ENCODE measurements around the gene RAP1A.
"Not testable (repeated sequence)": the region's sequence is repeated elsewhere in the genome, so short reads cannot be mapped to it uniquely, and the experiment has no call there.

The RAP1A gene

GRCh38 chr1:111631502-111631901 lies 11.9 kb downstream of the RAP1A start:
- DNase-seq (no peak), ATAC-seq (no peak)
- no peaks in the 10 kb centered on the region for H3K9me3 Mint-ChIP-seq
- H3K27me3 Mint-ChIP-seq = no peaks in the 10 kb centered on the region
- H3K4me1 Mint-ChIP-seq = peaks cover 77% of the 10 kb centered on the region
- peak overlapping the region in 1 of 2 donors; percentile 40 for H3K27ac Mint-ChIP-seq
- H3K4me3 Mint-ChIP-seq = peak overlapping the region in 1 of 2 donors; percentile 40

DNA sequence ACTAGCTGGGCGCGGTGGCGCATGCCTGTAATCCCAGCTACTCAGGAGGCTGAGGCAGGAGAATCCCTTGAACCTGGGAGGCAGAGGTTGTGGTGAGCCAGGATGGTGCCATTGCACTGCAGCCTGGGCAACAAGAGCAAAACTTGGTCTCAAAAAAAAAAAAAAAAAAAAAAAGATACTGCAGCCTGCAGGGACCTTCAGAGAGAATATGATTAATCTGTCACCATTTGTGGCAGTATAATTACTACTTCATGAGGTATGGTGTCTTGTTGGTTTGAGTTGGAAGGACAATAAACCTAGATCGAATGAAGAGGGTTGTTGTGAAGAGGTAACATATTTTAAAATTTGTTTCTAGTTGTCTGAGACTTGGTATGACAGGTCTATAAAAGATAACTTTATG lies 13.2 kb downstream of the RAP1A start:
- peak overlapping the region in 1 of 2 donors; percentile 61 for H3K27ac Mint-ChIP-seq
- H3K9me3 Mint-ChIP-seq, DNase-seq, H3K27me3 Mint-ChIP-seq, H3K4me3 Mint-ChIP-seq, ATAC-seq: not testable (repeated sequence)
- H3K4me1 Mint-ChIP-seq = peaks cover 76% of the 10 kb centered on the region

GRCh38 chr1:111633736-111634247 lies 14.2 kb downstream of the RAP1A start:
- DNase-seq (no peak), ATAC-seq (no peak)
- H3K27ac Mint-ChIP-seq = no peak overlapping the region
- H3K4me3 Mint-ChIP-seq = no peak overlapping the region
- H3K4me1 Mint-ChIP-seq = peaks cover 76% of the 10 kb centered on the region
- no peaks in the 10 kb centered on the region for H3K27me3 Mint-ChIP-seq
- no peaks in the 10 kb centered on the region for H3K9me3 Mint-ChIP-seq

DNA sequence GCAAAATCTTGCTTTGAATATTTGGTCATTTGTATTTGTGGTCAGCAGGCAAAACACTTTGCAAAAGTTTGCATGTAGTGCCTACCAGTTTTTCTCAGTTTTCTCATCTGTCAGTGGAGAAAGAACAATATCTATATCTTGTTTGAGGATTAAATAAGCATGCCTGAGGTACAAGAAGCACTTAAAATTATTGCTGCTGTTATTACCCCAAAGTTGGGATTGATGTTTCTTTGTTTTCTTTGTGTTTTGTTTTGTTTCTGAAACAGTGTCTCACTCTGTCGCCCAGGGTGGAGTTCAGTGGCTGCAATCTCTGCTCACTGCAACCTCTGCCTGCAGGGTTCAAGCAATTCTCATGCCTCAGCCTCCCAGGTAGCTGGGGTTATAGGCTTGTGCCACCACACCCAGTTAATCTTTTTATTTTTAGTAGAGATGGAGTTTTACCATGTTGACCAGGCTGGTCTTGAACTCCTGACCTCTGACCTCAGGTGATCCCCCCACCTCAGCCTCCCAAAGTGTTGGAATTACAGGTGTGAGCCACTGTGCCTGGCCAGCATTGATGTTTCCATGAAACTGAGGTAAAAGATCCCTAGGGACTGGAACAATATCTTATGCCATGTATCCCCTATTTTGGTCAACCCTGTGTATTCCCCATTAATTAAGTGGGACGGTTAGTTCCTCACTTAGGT lies 15.9 kb downstream of the RAP1A start:
- ATAC-seq (no peak), DNase-seq (no peak)
- no peaks in the 10 kb centered on the region for H3K27me3 Mint-ChIP-seq
- H3K27ac Mint-ChIP-seq = no peak overlapping the region
- no peaks in the 10 kb centered on the region for H3K9me3 Mint-ChIP-seq
- H3K4me1 Mint-ChIP-seq = peaks cover 65% of the 10 kb centered on the region
- H3K4me3 Mint-ChIP-seq = no peak overlapping the region

DNA sequence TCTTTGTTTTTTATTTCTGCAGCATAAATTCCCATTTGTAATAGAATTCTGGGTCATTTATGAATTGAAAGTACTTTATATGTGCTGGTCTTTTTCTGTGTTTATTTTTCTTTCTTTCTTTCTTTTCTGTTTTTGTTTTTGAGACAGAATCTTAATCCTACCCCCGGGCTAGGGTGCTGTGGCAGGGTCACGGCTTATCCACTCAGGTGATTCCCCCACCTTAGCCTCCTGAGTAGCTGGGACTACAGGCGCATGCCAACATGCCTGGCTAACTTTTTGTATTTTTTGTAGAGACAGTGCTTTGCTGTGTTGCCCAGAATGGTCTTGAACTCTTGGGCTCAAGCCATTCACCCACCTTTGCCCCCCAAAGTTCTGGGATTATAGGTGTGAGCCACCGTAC lies 18.7 kb downstream of the RAP1A start:
- Mint-ChIP-seq H3K27ac (no peak overlapping the region), H3K9me3 (peaks cover 0 to 2% of the 10 kb centered on the region in 2 donors), H3K4me1 (peaks cover 45% of the 10 kb centered on the region), H3K4me3 (peak overlapping the region; percentile 42 to 55), H3K27me3 (no peaks in the 10 kb centered on the region)
- no peak for DNase-seq
- ATAC-seq = no peak

GRCh38 chr1:111639602-111640198 lies 20.1 kb downstream of the RAP1A start:
- no peak overlapping the region for H3K4me3 Mint-ChIP-seq
- H3K27ac Mint-ChIP-seq = no peak overlapping the region
- ATAC-seq = no peak
- no peaks in the 10 kb centered on the region for H3K27me3 Mint-ChIP-seq
- H3K4me1 Mint-ChIP-seq = peaks cover 55% of the 10 kb centered on the region
- H3K9me3 Mint-ChIP-seq = peaks cover 0 to 5% of the 10 kb centered on the region in 2 donors
- DNase-seq = no peak

- H3K4me3 Mint-ChIP-seq = no peak overlapping the region
- peaks cover 64% of the 10 kb centered on the region for H3K4me1 Mint-ChIP-seq
- peaks cover 0 to 5% of the 10 kb centered on the region in 2 donors for H3K9me3 Mint-ChIP-seq
- H3K27ac Mint-ChIP-seq = peak overlapping the region in 1 of 2 donors; percentile 57
- no peak for DNase-seq
- H3K27me3 Mint-ChIP-seq = no peaks in the 10 kb centered on the region
- ATAC-seq = no peak
Measured at GRCh38 chr1:111643097-111643496, 23.5 kb downstream of the RAP1A start.

DNA sequence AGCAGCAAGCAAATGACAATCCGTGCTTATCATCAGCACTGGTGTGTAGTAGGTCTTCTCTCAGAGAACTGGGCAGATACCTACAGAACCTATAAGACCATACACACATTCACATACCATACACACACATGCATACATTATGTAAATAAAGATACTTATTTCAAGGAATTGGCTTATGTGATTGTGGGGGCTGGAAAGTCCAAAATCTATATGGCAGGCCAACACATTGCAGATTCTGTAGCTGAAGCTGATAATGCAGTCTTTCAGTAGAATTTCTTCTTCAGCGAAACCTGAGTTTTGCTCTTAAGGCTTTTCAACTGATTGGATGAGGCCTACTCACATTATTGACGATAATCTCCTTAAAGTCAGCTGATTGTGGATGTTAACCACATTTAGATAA lies 24.1 kb downstream of the RAP1A start:
- Mint-ChIP-seq H3K4me3 (no peak overlapping the region), H3K27ac (no peak overlapping the region)
- ATAC-seq = no peak

DNA sequence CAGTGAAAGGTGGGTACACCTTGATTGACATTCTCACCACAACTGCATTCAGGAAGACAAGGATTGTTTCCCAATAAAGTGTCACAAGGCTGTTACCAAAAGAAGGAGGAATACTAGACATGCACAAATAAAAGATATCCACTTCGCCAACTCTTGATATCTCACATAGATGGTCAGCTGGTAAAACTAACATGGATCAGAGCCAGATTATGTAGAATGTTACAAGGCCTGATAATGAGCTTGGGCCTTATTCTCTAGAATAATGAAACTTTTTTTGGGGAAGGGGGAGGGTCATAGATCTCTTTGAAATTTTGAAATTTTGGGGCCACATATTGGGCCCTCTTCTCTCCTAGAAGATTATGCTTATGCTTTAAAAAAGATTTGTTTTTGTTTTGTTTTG lies 24.9 kb downstream of the RAP1A start:
- ATAC-seq = no peak
- H3K27ac Mint-ChIP-seq = no peak overlapping the region

More for the DNA sequence above, 24.1 kb downstream of the RAP1A start:
- no peak for DNase-seq
- peaks cover 64% of the 10 kb centered on the region for H3K4me1 Mint-ChIP-seq
- H3K9me3 Mint-ChIP-seq = peaks cover 0 to 5% of the 10 kb centered on the region in 2 donors
- no peaks in the 10 kb centered on the region for H3K27me3 Mint-ChIP-seq

GRCh38 chr1:111647736-111648135 lies 28.1 kb downstream of the RAP1A start:
- no peak for DNase-seq
- Mint-ChIP-seq H3K27me3 (no peaks in the 10 kb centered on the region), H3K4me3 (peak overlapping the region in 1 of 2 donors; percentile 10), H3K27ac (peak overlapping the region in 1 of 2 donors; percentile 34), H3K4me1 (peaks cover 65% of the 10 kb centered on the region), H3K9me3 (peaks cover 0 to 5% of the 10 kb centered on the region in 2 donors)
- ATAC-seq = no peak

More for the DNA sequence above, 24.9 kb downstream of the RAP1A start:
- Mint-ChIP-seq H3K4me1 (peaks cover 66% of the 10 kb centered on the region), H3K27me3 (no peaks in the 10 kb centered on the region), H3K9me3 (peaks cover 0 to 5% of the 10 kb centered on the region in 2 donors), H3K4me3 (no peak overlapping the region)
- DNase-seq = no peak

DNA sequence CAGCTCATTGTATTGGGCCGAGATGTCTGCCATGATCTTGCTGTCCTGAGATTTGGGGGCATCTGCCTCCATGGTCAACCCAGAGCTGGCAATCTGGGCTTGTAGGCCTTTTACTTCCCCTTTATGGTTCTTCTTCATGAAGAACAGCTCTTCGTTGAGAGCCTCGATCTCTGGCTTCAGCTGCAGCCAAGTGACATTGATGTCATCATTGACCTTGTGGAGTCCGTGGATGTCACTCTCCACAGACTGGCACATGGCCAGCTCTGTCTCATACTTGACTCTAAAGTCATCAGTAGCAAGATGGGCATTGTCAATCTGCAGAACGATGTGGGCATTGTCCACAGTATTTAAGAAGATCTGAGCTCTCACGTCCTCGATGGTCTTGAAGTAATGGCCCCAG lies 29.2 kb downstream of the RAP1A start:
- DNase-seq = no peak
- H3K27me3 Mint-ChIP-seq = no peaks in the 10 kb centered on the region
- no peak for ATAC-seq
- no peaks in the 10 kb centered on the region for H3K9me3 Mint-ChIP-seq
- H3K4me1 Mint-ChIP-seq = peaks cover 68% of the 10 kb centered on the region
- peak overlapping the region in 1 of 2 donors; percentile 86 for H3K27ac Mint-ChIP-seq
- no peak overlapping the region for H3K4me3 Mint-ChIP-seq

DNA sequence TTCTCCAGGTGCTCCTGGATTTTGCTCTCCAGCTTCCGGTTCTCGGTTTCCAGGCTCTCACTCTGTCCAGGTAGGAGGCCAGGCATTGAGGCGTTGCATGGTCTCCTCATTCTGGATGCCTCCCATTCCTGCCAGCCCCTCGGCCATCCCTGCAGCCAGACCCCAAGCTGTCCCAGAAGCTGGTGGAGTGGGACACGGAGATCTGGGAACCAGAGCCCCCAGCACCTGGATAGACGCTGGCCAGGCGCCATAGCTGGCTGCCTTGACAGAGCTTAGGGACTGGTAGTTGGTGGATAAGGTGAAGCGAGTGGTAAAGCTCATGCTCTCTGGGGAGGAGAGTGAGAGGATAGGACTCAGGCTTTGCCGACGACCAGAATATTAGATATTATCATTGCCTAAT lies 29.6 kb downstream of the RAP1A start:
- DNase-seq (no peak), ATAC-seq (no peak)
- Mint-ChIP-seq H3K4me1 (peaks cover 70% of the 10 kb centered on the region), H3K27ac (peak overlapping the region in 1 of 2 donors; percentile 7), H3K9me3 (no peaks in the 10 kb centered on the region), H3K4me3 (no peak overlapping the region), H3K27me3 (no peaks in the 10 kb centered on the region)

DNA sequence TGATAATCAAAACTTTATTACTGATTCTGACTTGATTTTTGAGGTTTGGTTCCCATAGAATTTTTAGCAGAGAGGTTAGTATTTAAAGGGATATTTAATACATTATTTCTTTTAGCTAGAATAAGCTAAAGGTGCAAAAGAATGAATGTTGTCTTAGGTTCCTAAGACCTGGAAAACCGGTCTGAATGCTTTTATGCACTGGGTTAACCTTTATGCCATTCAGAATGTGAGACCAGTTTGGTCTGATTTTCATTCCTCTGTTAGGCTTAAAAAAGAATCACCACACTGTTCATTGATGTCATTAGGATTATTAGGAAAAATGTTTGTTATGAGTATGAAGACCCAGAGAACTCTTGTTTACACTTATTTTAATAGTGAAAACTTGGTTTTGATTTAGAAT lies 30.1 kb downstream of the RAP1A start:
- H3K9me3 Mint-ChIP-seq = no peaks in the 10 kb centered on the region
- DNase-seq (no peak), ATAC-seq (no peak)
- H3K27me3 Mint-ChIP-seq = no peaks in the 10 kb centered on the region
- H3K4me1 Mint-ChIP-seq = peaks cover 70% of the 10 kb centered on the region
- no peak overlapping the region for H3K4me3 Mint-ChIP-seq
- H3K27ac Mint-ChIP-seq = no peak overlapping the region

GRCh38 chr1:111653709-111654108 lies 34.1 kb downstream of the RAP1A start:
- Mint-ChIP-seq H3K4me1 (peaks cover 63% of the 10 kb centered on the region), H3K4me3 (no peak overlapping the region), H3K9me3 (no peaks in the 10 kb centered on the region), H3K27me3 (no peaks in the 10 kb centered on the region), H3K27ac (peak overlapping the region in 1 of 2 donors; percentile 8)
- no peak for ATAC-seq
- DNase-seq = no peak

DNA sequence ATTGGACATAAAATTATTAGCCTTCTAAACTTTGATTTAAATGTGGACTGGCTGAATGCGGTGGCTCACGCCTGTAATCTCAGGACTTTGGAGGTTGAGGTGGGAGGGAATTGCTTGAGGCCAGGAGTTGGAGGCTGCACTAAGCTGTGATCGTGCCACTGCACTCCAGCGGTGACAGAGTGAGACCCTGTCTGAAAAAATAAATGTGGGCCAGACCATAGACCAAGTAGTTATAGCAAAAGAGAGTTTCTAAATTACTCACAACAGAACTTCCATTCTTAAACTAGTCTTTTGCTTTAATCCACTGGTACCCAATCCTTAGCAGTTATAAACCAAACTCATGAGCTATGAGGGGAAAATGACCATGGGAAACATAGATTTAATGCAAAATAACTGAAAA lies 35.2 kb downstream of the RAP1A start:
- H3K27me3 Mint-ChIP-seq = no peaks in the 10 kb centered on the region
- ATAC-seq (peak; percentile 86), DNase-seq (no peak)
- H3K9me3 Mint-ChIP-seq = no peaks in the 10 kb centered on the region
- H3K4me3 Mint-ChIP-seq = peak overlapping the region; percentile 48 to 54
- H3K27ac Mint-ChIP-seq = peak overlapping the region; percentile 74
- peaks cover 58% of the 10 kb centered on the region for H3K4me1 Mint-ChIP-seq

Data from stimulated activated naive CD8-positive, alpha-beta T cell treated with anti-CD3 and anti-CD28 coated beads, Interleukin-15, amount 100 ng/mL, for 72 hours (primary cell).